Sigmoid colon (tissue), 7 donors: ENCODE results near the gene CEP152. TPM values are rescaled to one million over a fixed set of nuclear protein-coding genes. Genes with fewer than 3 reads are reported as not detected.
A peak's percentile ranks its signal among the peaks of the same experiment; 100 is the strongest.

Source experiments
- DNase-seq: peaks from one replicate; pipeline ENCODE4 v3.0.0-alpha.2; 2019
- H3K27ac ChIP-seq, 4 donors: fragments of 200-600 bp; sonication (generic); one replicate each; pipeline ENCODE4 v1.5.1; 2016 to 2019; ENCODE audit warnings: mild to moderate bottlenecking in 1 of 4
- H3K27me3 ChIP-seq, 3 donors: fragments of 200-600 bp; sonication (generic); one replicate each; pipeline ENCODE4 v1.5.1; 2019; ENCODE audit warnings: mild to moderate bottlenecking in 1 of 3
- H3K36me3 ChIP-seq, 4 donors: fragments of 200-600 bp; sonication (generic); one replicate each; pipeline ENCODE4 v1.5.1; 2016 to 2019
- H3K4me1 ChIP-seq, 4 donors: fragments of 200-600 bp; sonication (generic); one replicate each; pipeline ENCODE4 v1.5.1; 2017 to 2019
- H3K4me3 ChIP-seq, 4 donors: fragments of 200-600 bp; sonication (generic); one replicate each; pipeline ENCODE4 v1.5.1; 2017 to 2019; ENCODE audit warnings: mild to moderate bottlenecking in 2 of 4, moderate library complexity in 1 of 4
- H3K9me3 ChIP-seq, 4 donors: fragments of 200-600 bp in 3 of 4; sonication (generic) in 3 of 4; one replicate each; pipeline versions ENCODE4 v1.5.1 to v1.6.1; 2013 to 2019
- CTCF ChIP-seq, 4 experiments: fragments of 450-650 bp in 3 of 4; fragments of 200-600 bp in 1 of 4; IDR thresholded peaks; one replicate each; pipeline ENCODE4 v1.5.1; 2016 to 2019; ENCODE audit warnings: antibody characterized with exemption in 4 of 4, mild to moderate bottlenecking in 3 of 4, moderate library complexity in 2 of 4
- EP300 ChIP-seq, 4 donors: sonication (generic); formaldehyde crosslinking; IDR thresholded peaks; one replicate each; pipeline ENCODE4 v1.6.1; 2017; ENCODE audit warnings: antibody characterized with exemption in 4 of 4
- POLR2A ChIP-seq, 2 donors: fragments of 450-650 bp; IDR thresholded peaks; one replicate each; pipeline ENCODE4 v1.6.1; 2016; ENCODE audit warnings: antibody characterized with exemption in 2 of 2, mild to moderate bottlenecking in 2 of 2, moderate library complexity in 2 of 2
- POLR2AphosphoS5 ChIP-seq, 4 donors: sonication (generic); formaldehyde crosslinking; IDR thresholded peaks; one replicate each; pipeline ENCODE4 v1.6.1; 2017; ENCODE audit warnings: antibody characterized with exemption in 4 of 4
- WGBS, 2 donors: extraction: QIAGEN DNeasy Blood & Tissue Kit; methylation state at CpG; one replicate each; pipeline ENCODE4 v1.1.7; 2013; 5-methylcytosine and 5-hydroxymethylcytosine counted together
- intact Hi-C: fragments of 100-400 bp; cut with DNase I; formaldehyde crosslinking; loops from one replicate; pipeline ENCODE4 v1.15.1; 2023
- polyA plus RNA-seq, 3 donors: library from polyadenylated mRNA; stranded (reverse); fragments of 200-250 nt; gene quantifications; one replicate each; pipeline ENCODE4 v1.2.3, GENCODE V29; 2013
- total RNA-seq, 4 donors: library from RNA; depleted of rRNA; stranded (reverse); fragments of >200 nt; gene quantifications; one replicate each; pipeline ENCODE4 v1.1.0, GENCODE V29; 2016
- donor health status: healthy with polysubstance abuse.
- donor health status: Bipolar disorder and iron deficiency.
- donor health status: healthy.

CEP152 gene
- total and polyA plus RNA-seq, 7 donors = 0.46 to 5.1 (median 3.1) TPM

- Histone ChIP-seq H3K36me3 (peaks cover 0 to 23% (median 0%) of the 10 kb centered on the region in 4 donors), H3K4me1 (no peaks in the 10 kb centered on the region), H3K4me3 (no peak overlapping the region), H3K9me3 (no peaks in the 10 kb centered on the region), H3K27ac (no peak overlapping the region), H3K27me3 (no peaks in the 10 kb centered on the region)
- DNase-seq = no peak
- intact Hi-C loops = no loop called here
- WGBS, 2 donors = 87 to 90% methylated on average over 10 of the region's 10 CpGs
- TF ChIP-seq CTCF (IDR thresholded peaks at IDR 0.05) (no peak), POLR2A (IDR thresholded peaks at IDR 0.05) (no peak), EP300 (IDR thresholded peaks at IDR 0.05) (no peak), POLR2AphosphoS5 (IDR thresholded peaks at IDR 0.05) (no peak)
Measured at GRCh38 chr15:48778331-48778730, 32.5 kb downstream of the CEP152 start.

GRCh38 chr15:48777645-48778330 lies 33.1 kb downstream of the CEP152 start:
- Histone ChIP-seq H3K27me3 (no peaks in the 10 kb centered on the region), H3K27ac (peak overlapping the region in 2 of 4 donors; percentile 22 to 47), H3K4me3 (no peak overlapping the region), H3K9me3 (no peaks in the 10 kb centered on the region), H3K36me3 (peaks cover 0 to 23% (median 0%) of the 10 kb centered on the region in 4 donors), H3K4me1 (no peaks in the 10 kb centered on the region)
- DNase-seq = no peak
- no peak for TF ChIP-seq CTCF (IDR thresholded peaks at IDR 0.05)
- TF ChIP-seq POLR2A (IDR thresholded peaks at IDR 0.05) = no peak
- no peak for TF ChIP-seq EP300 (IDR thresholded peaks at IDR 0.05)
- no peak for TF ChIP-seq POLR2AphosphoS5 (IDR thresholded peaks at IDR 0.05)
- WGBS, 2 donors = 86 to 93% methylated on average over 1 of the region's 1 CpG
- intact Hi-C loops = no loop called here

- Histone ChIP-seq H3K36me3 (peaks cover 0 to 12% (median 0%) of the 10 kb centered on the region in 4 donors), H3K4me1 (no peaks in the 10 kb centered on the region), H3K27ac (no peak overlapping the region), H3K27me3 (no peaks in the 10 kb centered on the region), H3K4me3 (no peak overlapping the region), H3K9me3 (no peaks in the 10 kb centered on the region)
- intact Hi-C loops = no loop called here
- 91 to 94% methylated on average over 2 of the region's 2 CpGs for WGBS, 2 donors
- DNase-seq = no peak
- TF ChIP-seq POLR2AphosphoS5 (IDR thresholded peaks at IDR 0.05) (no peak), CTCF (IDR thresholded peaks at IDR 0.05) (no peak), EP300 (IDR thresholded peaks at IDR 0.05) (no peak), POLR2A (IDR thresholded peaks at IDR 0.05) (no peak)
Measured at GRCh38 chr15:48775546-48775945, 35.3 kb downstream of the CEP152 start.

GRCh38 chr15:48774484-48774883 lies 36.4 kb downstream of the CEP152 start:
- no peak for TF ChIP-seq POLR2A (IDR thresholded peaks at IDR 0.05)
- no peak for TF ChIP-seq CTCF (IDR thresholded peaks at IDR 0.05)
- no peak for TF ChIP-seq POLR2AphosphoS5 (IDR thresholded peaks at IDR 0.05)
- no peak for TF ChIP-seq EP300 (IDR thresholded peaks at IDR 0.05)
- no peak overlapping the region for H3K4me3 ChIP-seq
- H3K27me3 ChIP-seq = no peaks in the 10 kb centered on the region
- no peaks in the 10 kb centered on the region for H3K4me1 ChIP-seq
- peaks cover 0 to 7% (median 0%) of the 10 kb centered on the region in 4 donors for H3K36me3 ChIP-seq
- no peaks in the 10 kb centered on the region for H3K9me3 ChIP-seq
- no peak for DNase-seq
- WGBS, 2 donors = 95 to 99% methylated on average over 1 of the region's 1 CpG
- H3K27ac ChIP-seq = no peak overlapping the region
- intact Hi-C loops = no loop called here

GRCh38 chr15:48766196-48766595 lies 44.7 kb downstream of the CEP152 start:
- Histone ChIP-seq H3K4me3 (no peak overlapping the region), H3K36me3 (no peaks in the 10 kb centered on the region), H3K9me3 (no peaks in the 10 kb centered on the region), H3K4me1 (no peaks in the 10 kb centered on the region), H3K27ac (no peak overlapping the region), H3K27me3 (no peaks in the 10 kb centered on the region)
- intact Hi-C loops = no loop called here
- WGBS, 2 donors = 88 to 93% methylated on average over 4 of the region's 4 CpGs
- DNase-seq = no peak
- TF ChIP-seq CTCF (IDR thresholded peaks at IDR 0.05) = no peak
- no peak for TF ChIP-seq POLR2AphosphoS5 (IDR thresholded peaks at IDR 0.05)
- no peak for TF ChIP-seq POLR2A (IDR thresholded peaks at IDR 0.05)
- no peak for TF ChIP-seq EP300 (IDR thresholded peaks at IDR 0.05)
